Activated CD8-positive, alpha-beta T cell treated with anti-CD3 and anti-CD28 coated beads, Interleukin-2, amount 10 ng/mL, durations not matched to agents 7 days and 5 days (primary cell): ENCODE results near the gene BRSK2. TPM values are rescaled to one million over a fixed set of nuclear protein-coding genes. Genes with fewer than 3 reads are reported as not detected.

Experiments
- ATAC-seq: fragments of 150-1000 bp; cut with Tn5 transposase; one replicate; pipeline ENCODE4 v1.10.0; 2021; ENCODE audit warnings: moderate library complexity
- CTCF ChIA-PET: fragments of 350-600 bp; sonication (Branson Sonifier 250); formaldehyde crosslinking; loops from one replicate; lab custom pipeline; 2021; ENCODE audit warnings: antibody characterized with exemption; lab: Charles Lee
- POLR2A ChIA-PET: fragments of 350-600 bp; sonication (Branson Sonifier 250); formaldehyde crosslinking; loops from one replicate; lab custom pipeline; 2021; ENCODE audit warnings: antibody characterized with exemption; lab: Charles Lee
- DNase-seq: peaks from one replicate; pipeline ENCODE4 v3.0.0-alpha.2; 2020
- H3K27ac Mint-ChIP-seq: one replicate; pipeline ENCODE4 v1.8.0; 2021; ENCODE audit warnings: mild to moderate bottlenecking, mixed read lengths
- H3K27me3 Mint-ChIP-seq: one replicate; pipeline ENCODE4 v1.8.0; 2021; ENCODE audit warnings: low read depth, mixed read lengths
- H3K36me3 Mint-ChIP-seq: one replicate; pipeline ENCODE4 v1.8.0; 2021; ENCODE audit warnings: low read depth, mixed read lengths
- H3K4me1 Mint-ChIP-seq: one replicate; pipeline ENCODE4 v1.8.0; 2021; ENCODE audit warnings: low read depth, mixed read lengths
- H3K4me3 Mint-ChIP-seq: one replicate; pipeline ENCODE4 v1.8.0; 2021; ENCODE audit warnings: mild to moderate bottlenecking, mixed read lengths
- H3K9me3 Mint-ChIP-seq: one replicate; pipeline ENCODE4 v1.8.0; 2022; ENCODE audit warnings: mixed read lengths; ENCODE audit not compliant: insufficient read depth
- total RNA-seq, 2 experiments: library from RNA; stranded (reverse); gene quantifications; one replicate each; pipeline ENCODE4 v1.2.3, GENCODE V29; 2021

BRSK2 gene
- total RNA-seq, 2 experiments from 2014 or later, result 0.39 TPM; not detected in 1

- no peak overlapping the region for H3K27ac Mint-ChIP-seq
- CTCF ChIA-PET, result no interaction called here
Observed at GRCh38 chr11:1476940-1477736, 87.4 kb downstream of the BRSK2 start.

GRCh38 chr11:1478011-1478410 lies 88.3 kb downstream of the BRSK2 start:
- no peaks in the 10 kb centered on the region for H3K9me3 Mint-ChIP-seq
- no peaks in the 10 kb centered on the region for H3K36me3 Mint-ChIP-seq
- DNase-seq (no peak), ATAC-seq (no peak)
- CTCF ChIA-PET, result no interaction called here
- H3K27ac Mint-ChIP-seq, result no peak overlapping the region
- peaks cover 6% of the 10 kb centered on the region for H3K4me1 Mint-ChIP-seq
- no peak overlapping the region for H3K4me3 Mint-ChIP-seq
- POLR2A ChIA-PET, result no interaction called here
- no peaks in the 10 kb centered on the region for H3K27me3 Mint-ChIP-seq

More at GRCh38 chr11:1476940-1477736, 87.4 kb downstream of the BRSK2 start:
- ATAC-seq, result no peak
- Mint-ChIP-seq H3K9me3 (no peaks in the 10 kb centered on the region), H3K4me1 (peaks cover 6% of the 10 kb centered on the region), H3K27me3 (no peaks in the 10 kb centered on the region), H3K36me3 (no peaks in the 10 kb centered on the region), H3K4me3 (no peak overlapping the region)
- POLR2A ChIA-PET, result no interaction called here
- DNase-seq, result no peak

GRCh38 chr11:1478544-1478943 lies 88.8 kb downstream of the BRSK2 start:
- Mint-ChIP-seq H3K36me3 (no peaks in the 10 kb centered on the region), H3K4me3 (no peak overlapping the region), H3K27me3 (no peaks in the 10 kb centered on the region), H3K27ac (no peak overlapping the region), H3K9me3 (no peaks in the 10 kb centered on the region), H3K4me1 (peaks cover 6% of the 10 kb centered on the region)
- ChIA-PET POLR2A (no interaction called here), CTCF (no interaction called here)
- no peak for DNase-seq
- no peak for ATAC-seq

GRCh38 chr11:1479006-1479677 lies 89.4 kb downstream of the BRSK2 start:
- Mint-ChIP-seq H3K27ac (no peak overlapping the region), H3K9me3 (no peaks in the 10 kb centered on the region), H3K36me3 (no peaks in the 10 kb centered on the region), H3K4me1 (peaks cover 6% of the 10 kb centered on the region), H3K27me3 (no peaks in the 10 kb centered on the region), H3K4me3 (no peak overlapping the region)
- ATAC-seq, result no peak
- ChIA-PET POLR2A (no interaction called here), CTCF (no interaction called here)
- no peak for DNase-seq

- H3K27me3 Mint-ChIP-seq, result no peaks in the 10 kb centered on the region
- no peak for DNase-seq
- H3K9me3 Mint-ChIP-seq, result no peaks in the 10 kb centered on the region
- no peak overlapping the region for H3K4me3 Mint-ChIP-seq
- no peak for ATAC-seq
- H3K36me3 Mint-ChIP-seq, result no peaks in the 10 kb centered on the region
- ChIA-PET POLR2A (no interaction called here), CTCF (no interaction called here)
- H3K4me1 Mint-ChIP-seq, result peaks cover 6% of the 10 kb centered on the region
- no peak overlapping the region for H3K27ac Mint-ChIP-seq
Observed at GRCh38 chr11:1479678-1480118, 90.0 kb downstream of the BRSK2 start.

- Mint-ChIP-seq H3K27ac (no peak overlapping the region), H3K9me3 (no peaks in the 10 kb centered on the region), H3K36me3 (no peaks in the 10 kb centered on the region), H3K4me3 (no peak overlapping the region), H3K27me3 (no peaks in the 10 kb centered on the region), H3K4me1 (peaks cover 6% of the 10 kb centered on the region)
- ATAC-seq (no peak), DNase-seq (no peak)
- ChIA-PET CTCF (no interaction called here), POLR2A (no interaction called here)
Observed at GRCh38 chr11:1480191-1480554, 90.4 kb downstream of the BRSK2 start.

- Mint-ChIP-seq H3K4me3 (no peak overlapping the region), H3K27ac (no peak overlapping the region), H3K36me3 (no peaks in the 10 kb centered on the region), H3K4me1 (peaks cover 6% of the 10 kb centered on the region), H3K27me3 (no peaks in the 10 kb centered on the region), H3K9me3 (no peaks in the 10 kb centered on the region)
- ChIA-PET POLR2A (no interaction called here), CTCF (no interaction called here)
- ATAC-seq (no peak), DNase-seq (no peak)
Observed at GRCh38 chr11:1480555-1481482, 91.1 kb downstream of the BRSK2 start.

GRCh38 chr11:1481483-1481825 lies 91.7 kb downstream of the BRSK2 start:
- no peaks in the 10 kb centered on the region for H3K36me3 Mint-ChIP-seq
- no peak overlapping the region for H3K4me3 Mint-ChIP-seq
- no peaks in the 10 kb centered on the region for H3K27me3 Mint-ChIP-seq
- no peak overlapping the region for H3K27ac Mint-ChIP-seq
- ChIA-PET CTCF (no interaction called here), POLR2A (no interaction called here)
- DNase-seq (no peak), ATAC-seq (no peak)
- peaks cover 6% of the 10 kb centered on the region for H3K4me1 Mint-ChIP-seq
- no peaks in the 10 kb centered on the region for H3K9me3 Mint-ChIP-seq

- no peaks in the 10 kb centered on the region for H3K27me3 Mint-ChIP-seq
- ATAC-seq, result no peak
- H3K27ac Mint-ChIP-seq, result no peak overlapping the region
- no peak overlapping the region for H3K4me3 Mint-ChIP-seq
- H3K9me3 Mint-ChIP-seq, result no peaks in the 10 kb centered on the region
- H3K36me3 Mint-ChIP-seq, result no peaks in the 10 kb centered on the region
- H3K4me1 Mint-ChIP-seq, result peaks cover 6% of the 10 kb centered on the region
- POLR2A ChIA-PET, result no interaction called here
- no peak for DNase-seq
- CTCF ChIA-PET, result no interaction called here
Observed at GRCh38 chr11:1481861-1482441, 92.2 kb downstream of the BRSK2 start.

- Mint-ChIP-seq H3K9me3 (no peaks in the 10 kb centered on the region), H3K4me1 (peaks cover 11% of the 10 kb centered on the region), H3K27me3 (no peaks in the 10 kb centered on the region), H3K27ac (no peak overlapping the region), H3K4me3 (no peak overlapping the region), H3K36me3 (no peaks in the 10 kb centered on the region)
- CTCF ChIA-PET, result no interaction called here
- no peak for ATAC-seq
- POLR2A ChIA-PET, result no interaction called here
- DNase-seq, result no peak
Observed at GRCh38 chr11:1482581-1483444, 93.1 kb downstream of the BRSK2 start.

- CTCF ChIA-PET, result no interaction called here
Observed at GRCh38 chr11:1483445-1483961, 93.8 kb downstream of the BRSK2 start.

More at GRCh38 chr11:1483445-1483961, 93.8 kb downstream of the BRSK2 start:
- H3K4me1 Mint-ChIP-seq, result peaks cover 15% of the 10 kb centered on the region
- H3K27ac Mint-ChIP-seq, result no peak overlapping the region
- DNase-seq (no peak), ATAC-seq (no peak)
- no peak overlapping the region for H3K4me3 Mint-ChIP-seq
- H3K36me3 Mint-ChIP-seq, result no peaks in the 10 kb centered on the region
- H3K27me3 Mint-ChIP-seq, result no peaks in the 10 kb centered on the region
- POLR2A ChIA-PET, result no interaction called here
- H3K9me3 Mint-ChIP-seq, result no peaks in the 10 kb centered on the region
